ENCODE measurements around the gene PDAP1.
A peak's percentile ranks its signal among the peaks of the same experiment; 100 is the strongest.

DNA sequence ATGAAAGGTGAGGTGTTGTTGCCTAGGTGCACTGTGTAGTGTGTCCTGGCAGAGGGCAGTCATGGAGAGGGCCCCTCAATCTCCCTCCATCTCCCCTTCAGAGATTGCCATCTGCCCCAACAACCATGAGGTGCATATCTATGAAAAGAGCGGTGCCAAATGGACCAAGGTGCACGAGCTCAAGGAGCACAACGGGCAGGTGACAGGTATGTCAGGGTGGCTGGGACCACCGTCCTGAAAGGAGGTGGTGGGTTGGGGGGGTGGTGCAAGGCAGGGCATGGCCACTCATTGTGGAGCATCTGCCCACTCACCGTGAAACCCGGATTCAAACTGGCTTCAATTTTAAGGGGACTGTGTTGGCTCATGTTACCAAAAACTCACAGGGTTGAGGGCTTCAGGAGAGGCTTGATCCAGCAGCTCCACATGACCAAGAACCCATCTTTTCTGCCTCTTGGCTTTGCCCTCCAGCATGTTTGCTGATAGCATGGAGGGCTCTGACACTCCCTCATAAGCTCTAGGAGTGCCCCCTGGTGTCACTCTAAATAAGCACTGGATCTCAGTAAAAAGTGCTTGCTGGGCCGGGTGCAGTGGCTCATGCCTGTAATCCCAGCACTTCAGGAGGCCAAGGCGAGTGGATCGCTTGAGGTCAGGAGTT is 21.7 kb downstream of the PDAP1 start:
- TF ChIP-seq, protein P1, sequence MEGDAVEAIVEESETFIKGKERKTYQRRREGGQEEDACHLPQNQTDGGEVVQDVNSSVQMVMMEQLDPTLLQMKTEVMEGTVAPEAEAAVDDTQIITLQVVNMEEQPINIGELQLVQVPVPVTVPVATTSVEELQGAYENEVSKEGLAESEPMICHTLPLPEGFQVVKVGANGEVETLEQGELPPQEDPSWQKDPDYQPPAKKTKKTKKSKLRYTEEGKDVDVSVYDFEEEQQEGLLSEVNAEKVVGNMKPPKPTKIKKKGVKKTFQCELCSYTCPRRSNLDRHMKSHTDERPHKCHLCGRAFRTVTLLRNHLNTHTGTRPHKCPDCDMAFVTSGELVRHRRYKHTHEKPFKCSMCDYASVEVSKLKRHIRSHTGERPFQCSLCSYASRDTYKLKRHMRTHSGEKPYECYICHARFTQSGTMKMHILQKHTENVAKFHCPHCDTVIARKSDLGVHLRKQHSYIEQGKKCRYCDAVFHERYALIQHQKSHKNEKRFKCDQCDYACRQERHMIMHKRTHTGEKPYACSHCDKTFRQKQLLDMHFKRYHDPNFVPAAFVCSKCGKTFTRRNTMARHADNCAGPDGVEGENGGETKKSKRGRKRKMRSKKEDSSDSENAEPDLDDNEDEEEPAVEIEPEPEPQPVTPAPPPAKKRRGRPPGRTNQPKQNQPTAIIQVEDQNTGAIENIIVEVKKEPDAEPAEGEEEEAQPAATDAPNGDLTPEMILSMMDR (conservative IDR thresholded peaks at IDR 0.05 in 1 of 2, IDR thresholded peaks at IDR 0.05 in 1 of 2; ENCODE audit: extremely low read depth in 1 of 2, insufficient read depth in 1 of 2, low read depth in 1 of 2, low read length in 2 of 2) = peak in 1 of 2 donors; percentile 27
- TF ChIP-seq EZH2 (IDR thresholded peaks at IDR 0.05; ENCODE audit: borderline replicate concordance, low read length) = no peak
